ENCODE measurements around the gene TDRD12. TPM values are rescaled to one million over a fixed set of nuclear protein-coding genes. Genes with fewer than 3 reads are reported as not detected.

Gene TDRD12
- total RNA-seq, 1 experiment from 2014 or later: 1.3 TPM

DNA sequence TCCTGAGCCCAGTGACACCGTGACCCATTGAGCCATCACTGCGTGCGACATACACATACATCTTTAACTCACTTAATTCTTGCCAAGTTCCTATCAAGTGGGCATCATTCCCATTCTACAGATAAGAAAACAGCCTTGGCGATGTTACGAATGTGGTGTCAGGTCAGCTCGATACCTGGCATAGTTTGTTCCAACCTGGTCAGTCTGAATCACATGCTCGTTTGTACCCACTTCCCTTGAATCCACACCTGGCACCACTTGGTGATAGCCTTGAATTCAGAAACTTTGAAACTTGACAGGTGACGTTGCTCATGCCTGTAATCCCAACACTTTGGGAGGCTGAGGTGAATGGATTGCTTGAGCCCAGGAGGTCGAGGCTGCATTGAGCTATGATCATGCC, 90.9 kb downstream of the TDRD12 start:
- Histone ChIP-seq H2BK20ac (ENCODE audit: low read depth, low read length, poor library complexity, severe bottlenecking) (no peak overlapping the region), H2BK5ac (ENCODE audit: insufficient read length, low read length) (no peak overlapping the region), H3K14ac (ENCODE audit: insufficient read depth, low read length) (no peak overlapping the region; the same call in 1 of the 2 replicates), H3K23me2 (ENCODE audit: insufficient read length, low read depth, low read length, poor library complexity, severe bottlenecking) (no peaks in the 10 kb centered on the region), H3K27ac (ENCODE audit: insufficient read length, low read depth, low read length) (no peak overlapping the region), H2BK15ac (ENCODE audit: low read depth, low read length) (no peak overlapping the region), H2AK5ac (ENCODE audit: insufficient read length, low read length) (no peak overlapping the region), H3K4me1 (ENCODE audit: insufficient read depth, low read length) (no peaks in the 10 kb centered on the region), H3K27me3 (ENCODE audit: insufficient read depth, low read length) (no peaks in the 10 kb centered on the region), H3K18ac (ENCODE audit: insufficient read length, low read depth, low read length) (no peak overlapping the region), H3K9me3 (ENCODE audit: control insufficient read depth, low read depth, low read length) (no peaks in the 10 kb centered on the region), H2BK120ac (ENCODE audit: low read depth, low read length, poor library complexity, severe bottlenecking) (no peak overlapping the region), H3K9ac (ENCODE audit: extremely low read depth, insufficient read length, low read length) (no peak overlapping the region), H4K5ac (ENCODE audit: insufficient read length, low read depth, low read length) (no peak overlapping the region), H3K4ac (ENCODE audit: low read depth, low read length) (no peak overlapping the region), H4K20me1 (ENCODE audit: control insufficient read depth, insufficient read depth, insufficient read length) (no peaks in the 10 kb centered on the region), H2BK12ac (ENCODE audit: insufficient read length, low read depth, low read length) (no peak overlapping the region), H3K23ac (ENCODE audit: insufficient read length, low read depth, low read length) (no peak overlapping the region), H3K4me2 (ENCODE audit: insufficient read depth, insufficient read length, low read length) (no peak overlapping the region), H3K79me2 (ENCODE audit: insufficient read depth, low read length) (no peaks in the 10 kb centered on the region), H4K8ac (replicated peaks; ENCODE audit: insufficient read length, low read depth, low read length) (no peak overlapping the region), H4K91ac (ENCODE audit: insufficient read length, low read depth, low read length) (no peak overlapping the region), H3K79me1 (ENCODE audit: insufficient read depth, low read depth, low read length, poor library complexity, severe bottlenecking) (no peaks in the 10 kb centered on the region), H2AFZ (ENCODE audit: low read length) (no peak overlapping the region), H3K56ac (ENCODE audit: insufficient read length, low read depth, low read length) (no peak overlapping the region), H3T11ph (ENCODE audit: low read length) (no peak overlapping the region)
- no CpG with 5 or more reads among the region's 9 CpGs for WGBS (ENCODE audit: extremely low coverage, insufficient read length, low lambda C conversion rate)
- Mint-ChIP-seq H3K9me3 (no peaks in the 10 kb centered on the region), H3K4me3 (no peak overlapping the region), H3K27me3 (ENCODE audit: low read depth) (no peaks in the 10 kb centered on the region; the same call in none of the 2 replicates), H3K36me3 (ENCODE audit: insufficient read depth in 1 of 3, low read depth in 3 of 3) (no peaks in the 10 kb centered on the region), H3K4me1 (peaks cover 5 to 17% of the 10 kb centered on the region in 2 experiments), H3K27ac (no peak overlapping the region)
- TF ChIP-seq, protein P1, sequence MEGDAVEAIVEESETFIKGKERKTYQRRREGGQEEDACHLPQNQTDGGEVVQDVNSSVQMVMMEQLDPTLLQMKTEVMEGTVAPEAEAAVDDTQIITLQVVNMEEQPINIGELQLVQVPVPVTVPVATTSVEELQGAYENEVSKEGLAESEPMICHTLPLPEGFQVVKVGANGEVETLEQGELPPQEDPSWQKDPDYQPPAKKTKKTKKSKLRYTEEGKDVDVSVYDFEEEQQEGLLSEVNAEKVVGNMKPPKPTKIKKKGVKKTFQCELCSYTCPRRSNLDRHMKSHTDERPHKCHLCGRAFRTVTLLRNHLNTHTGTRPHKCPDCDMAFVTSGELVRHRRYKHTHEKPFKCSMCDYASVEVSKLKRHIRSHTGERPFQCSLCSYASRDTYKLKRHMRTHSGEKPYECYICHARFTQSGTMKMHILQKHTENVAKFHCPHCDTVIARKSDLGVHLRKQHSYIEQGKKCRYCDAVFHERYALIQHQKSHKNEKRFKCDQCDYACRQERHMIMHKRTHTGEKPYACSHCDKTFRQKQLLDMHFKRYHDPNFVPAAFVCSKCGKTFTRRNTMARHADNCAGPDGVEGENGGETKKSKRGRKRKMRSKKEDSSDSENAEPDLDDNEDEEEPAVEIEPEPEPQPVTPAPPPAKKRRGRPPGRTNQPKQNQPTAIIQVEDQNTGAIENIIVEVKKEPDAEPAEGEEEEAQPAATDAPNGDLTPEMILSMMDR (conservative IDR thresholded peaks at IDR 0.05): no peak
- no peak for DNase-seq

All from H9 (cell line).